ENCODE data around the gene CCNG2. TPM values are rescaled to one million over a fixed set of nuclear protein-coding genes. Genes with fewer than 3 reads are reported as not detected.

The CCNG2 gene
- total RNA-seq, 1 donor from 2014 or later: 15.4 TPM

DNA sequence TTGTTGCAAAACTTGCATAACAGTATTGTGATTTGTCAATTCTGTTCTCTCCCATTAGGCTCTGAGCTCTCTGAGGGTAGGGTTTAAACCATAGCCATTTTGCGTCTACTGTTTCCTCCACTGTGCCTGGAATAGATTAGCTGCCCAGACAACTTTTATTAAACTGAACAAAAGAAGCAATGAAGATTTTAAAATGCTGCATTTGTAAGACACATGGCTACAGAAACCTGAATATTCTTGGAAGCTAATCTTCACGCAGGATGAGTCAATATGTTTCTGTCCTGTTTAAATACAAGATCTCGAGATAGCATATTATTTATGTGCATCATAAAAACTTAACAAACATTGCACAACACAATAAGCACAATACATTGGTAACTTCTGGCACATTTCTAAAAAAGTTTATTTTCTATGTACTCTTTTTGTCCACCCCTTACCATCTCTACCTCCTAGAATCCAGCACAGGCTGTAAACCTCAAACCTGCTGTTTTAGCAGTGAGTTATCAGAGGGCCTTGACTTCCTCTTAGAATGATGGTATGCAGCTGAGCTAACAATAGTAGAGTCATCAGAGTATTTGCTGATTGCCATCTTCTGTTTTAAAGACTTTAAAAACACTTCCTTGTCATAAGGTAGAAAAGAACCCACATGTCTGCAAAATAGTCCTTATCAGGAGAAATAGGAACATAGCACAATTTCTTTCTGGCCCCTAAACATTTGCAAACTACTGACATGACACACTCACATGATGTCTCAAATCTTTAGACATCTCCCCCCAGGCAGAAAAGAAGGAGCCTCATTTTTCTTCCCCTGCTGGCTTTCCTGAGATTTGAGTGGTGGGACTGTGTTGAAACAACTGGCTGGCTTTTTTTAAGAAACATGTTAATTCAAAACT, 10.6 kb upstream of the CCNG2 start:
- peak in 1 of 2 donors; percentile 45 for DNase-seq (ENCODE audit: low read depth in 2 of 2)

DNA sequence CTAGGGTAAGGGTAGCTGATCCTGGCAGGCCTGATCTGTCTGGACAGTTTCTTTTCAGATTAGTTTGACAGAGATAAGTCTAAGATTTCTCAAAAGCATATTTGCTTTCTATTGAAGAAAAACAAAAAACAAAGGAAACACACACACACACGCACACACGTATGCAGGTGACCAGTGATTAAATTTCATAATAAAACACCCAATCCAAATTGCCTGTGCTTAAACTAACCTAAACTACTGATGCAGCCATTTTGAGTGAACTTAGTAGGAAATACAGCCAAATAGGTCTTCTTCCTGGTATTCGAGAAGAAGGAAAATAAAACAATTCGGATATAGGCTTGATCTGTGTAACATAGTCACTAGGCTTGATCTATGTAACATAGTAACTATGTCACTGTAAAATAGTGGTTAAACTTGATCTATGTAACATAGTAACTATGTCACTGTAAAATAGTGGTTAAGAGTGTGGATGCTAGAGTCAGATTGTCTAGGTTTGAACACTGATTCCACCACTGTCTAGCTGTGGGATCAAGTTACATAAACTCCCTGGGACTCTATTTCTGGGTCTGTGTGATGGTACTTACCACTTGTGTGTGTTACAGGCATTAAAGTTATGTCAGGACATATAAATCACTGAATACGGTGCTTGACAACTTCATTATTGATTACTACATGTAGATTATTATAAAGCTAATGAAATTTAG, 9.8 kb upstream of the CCNG2 start:
- no peak for DNase-seq (ENCODE audit: low read depth in 2 of 2)

DNA sequence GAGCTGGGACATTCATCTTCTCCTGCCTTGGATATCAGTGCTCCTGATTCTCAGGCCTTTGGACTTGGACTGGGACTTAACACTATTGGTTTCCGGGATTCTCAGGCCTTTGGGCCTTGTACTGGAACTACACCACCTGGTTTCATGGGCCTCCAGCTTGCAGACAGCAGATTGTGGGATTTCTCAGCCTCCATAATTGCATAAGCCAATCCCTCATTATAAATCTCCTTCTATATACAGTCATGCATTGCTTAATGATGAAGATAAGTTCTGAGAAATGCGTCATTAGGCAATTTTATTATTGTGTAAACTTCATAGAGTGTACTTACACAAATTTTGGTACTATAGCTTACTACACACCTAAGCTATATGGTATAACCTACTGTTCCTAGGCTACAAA, 8.9 kb upstream of the CCNG2 start:
- no peak for DNase-seq (ENCODE audit: low read depth in 2 of 2)

DNA sequence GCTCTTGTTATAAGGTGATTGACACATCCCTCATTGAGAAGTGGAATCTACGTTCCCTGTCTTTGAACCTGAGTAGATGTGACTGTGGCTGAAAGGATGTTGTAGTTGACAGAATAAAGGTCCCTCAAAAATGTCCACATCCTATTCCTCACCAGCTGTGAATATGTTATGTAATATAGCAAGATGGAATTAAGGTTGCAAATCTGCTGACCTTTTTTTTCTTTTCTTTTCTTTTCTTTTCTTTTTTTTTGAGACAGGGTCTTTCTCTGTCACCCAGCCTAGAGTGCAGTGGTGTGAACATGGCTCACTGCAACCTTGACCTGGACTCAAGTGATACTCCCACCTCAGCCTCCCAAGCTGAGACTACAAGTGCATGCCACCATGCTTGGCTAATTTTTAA, 7.2 kb upstream of the CCNG2 start:
- DNase-seq (ENCODE audit: low read depth in 2 of 2): no peak

DNA sequence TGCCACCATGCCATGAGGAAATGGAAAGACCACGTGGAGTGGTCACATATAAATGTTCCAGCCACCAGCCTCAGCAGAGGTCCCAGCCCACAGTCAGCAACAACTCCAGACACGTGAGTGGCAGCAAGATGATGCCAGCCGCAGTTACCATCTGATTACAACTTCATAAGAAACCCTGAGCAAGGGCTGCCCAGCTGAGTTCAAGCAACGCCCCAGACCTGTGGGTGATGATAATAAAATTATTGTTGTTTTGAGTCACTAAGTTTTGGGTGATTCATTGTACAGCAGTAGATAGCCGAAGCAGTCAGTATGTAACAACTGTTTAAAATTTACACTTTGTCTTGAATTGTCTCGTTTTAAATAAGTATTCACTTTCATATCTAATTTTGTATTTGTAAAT, 5.8 kb upstream of the CCNG2 start:
- DNase-seq (ENCODE audit: low read depth in 2 of 2): no peak

DNA sequence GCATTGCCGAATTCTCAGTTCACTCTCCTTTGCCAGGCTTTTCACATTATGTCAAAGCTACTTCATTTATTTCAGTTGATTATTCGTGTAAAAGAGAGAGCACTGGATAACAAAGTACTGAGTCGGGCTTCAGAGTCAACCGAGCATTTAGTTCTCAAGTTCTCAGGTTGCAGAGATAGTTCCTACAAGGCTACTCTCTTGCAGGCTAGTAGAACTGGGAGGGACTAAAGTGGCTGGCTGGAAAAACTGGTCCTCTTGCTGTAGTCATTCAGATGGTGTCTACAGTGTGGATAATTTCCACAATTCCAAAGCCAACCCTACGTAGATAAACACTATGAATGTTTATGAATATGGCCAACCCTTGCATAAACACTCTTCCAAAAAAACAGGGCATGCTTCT, 4.6 kb upstream of the CCNG2 start:
- no peak for DNase-seq (ENCODE audit: low read depth in 2 of 2)

DNA sequence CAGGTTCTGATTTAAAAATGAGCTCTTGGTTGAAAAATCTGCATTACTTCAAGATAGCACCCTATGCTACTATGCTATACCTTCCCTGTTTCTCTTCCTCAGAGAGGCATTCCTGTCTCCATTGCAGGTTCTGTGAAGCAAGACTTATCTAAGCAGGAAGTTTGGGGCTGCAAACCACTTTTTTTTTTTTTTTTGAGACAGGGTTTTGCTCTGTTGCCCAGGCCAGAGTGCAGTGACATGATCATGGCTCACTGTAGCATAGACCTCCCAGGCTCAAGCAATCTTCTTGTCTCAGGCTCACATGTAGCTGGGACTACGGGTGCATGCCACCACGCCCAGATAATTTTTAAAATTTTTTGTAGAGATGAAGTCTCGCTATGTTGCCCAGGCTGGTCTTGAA, 4.0 kb upstream of the CCNG2 start:
- DNase-seq (ENCODE audit: low read depth in 2 of 2): no peak

DNA sequence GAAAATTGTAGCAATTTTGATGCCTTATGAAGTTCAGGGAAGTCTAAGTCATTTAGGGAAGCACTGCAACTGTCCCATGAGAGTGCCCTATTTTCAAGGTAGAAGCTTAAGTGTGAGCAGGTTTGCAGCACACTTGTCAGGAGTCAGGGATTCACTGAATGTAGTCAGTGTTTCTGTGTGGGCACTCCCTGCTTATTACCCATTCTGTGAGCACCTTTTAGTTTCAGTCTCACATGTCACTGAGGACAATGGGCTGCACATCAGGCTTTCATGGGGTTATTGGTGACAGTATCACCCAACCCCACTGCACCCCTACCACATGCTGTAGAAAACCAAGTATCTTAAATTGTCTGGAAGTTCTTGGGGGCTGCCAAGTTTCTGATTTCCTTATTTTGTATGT, 2.9 kb upstream of the CCNG2 start:
- no peak for DNase-seq (ENCODE audit: low read depth in 2 of 2)

DNA sequence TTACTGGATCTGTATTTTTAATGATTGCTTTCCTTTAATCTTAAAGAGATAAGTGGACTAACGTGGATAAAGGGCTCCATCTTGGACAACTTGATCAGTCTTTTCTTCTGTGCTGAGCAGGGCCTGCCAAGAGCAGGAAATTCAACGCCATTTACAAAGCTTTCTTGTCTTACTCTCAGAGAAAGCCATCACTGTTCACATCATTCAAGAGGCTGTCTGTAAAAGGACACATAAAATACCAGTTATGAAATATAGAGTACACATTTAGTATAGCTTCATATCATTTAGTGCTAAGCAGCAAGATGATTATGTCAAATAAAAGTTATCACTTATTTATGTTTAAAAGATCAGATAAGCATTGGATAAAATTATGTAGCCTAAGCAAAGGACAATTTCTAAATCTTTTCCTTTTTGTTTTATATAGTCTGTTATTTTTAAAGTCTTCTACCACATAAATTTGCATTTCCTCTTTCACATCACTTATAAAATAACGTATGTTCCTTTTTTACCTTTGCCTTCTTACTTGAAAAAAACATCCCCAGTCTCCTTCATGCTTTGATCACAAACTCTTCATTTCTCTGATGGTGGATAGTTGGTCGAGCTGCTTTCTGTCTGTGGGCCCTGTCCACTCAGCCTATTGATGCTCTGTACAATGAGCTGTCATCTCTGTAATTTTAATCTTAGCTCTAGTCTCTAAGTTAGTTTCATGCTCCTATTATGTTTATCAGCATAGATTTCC, 2.1 kb upstream of the CCNG2 start:
- DNase-seq (ENCODE audit: low read depth in 2 of 2): no peak

DNA sequence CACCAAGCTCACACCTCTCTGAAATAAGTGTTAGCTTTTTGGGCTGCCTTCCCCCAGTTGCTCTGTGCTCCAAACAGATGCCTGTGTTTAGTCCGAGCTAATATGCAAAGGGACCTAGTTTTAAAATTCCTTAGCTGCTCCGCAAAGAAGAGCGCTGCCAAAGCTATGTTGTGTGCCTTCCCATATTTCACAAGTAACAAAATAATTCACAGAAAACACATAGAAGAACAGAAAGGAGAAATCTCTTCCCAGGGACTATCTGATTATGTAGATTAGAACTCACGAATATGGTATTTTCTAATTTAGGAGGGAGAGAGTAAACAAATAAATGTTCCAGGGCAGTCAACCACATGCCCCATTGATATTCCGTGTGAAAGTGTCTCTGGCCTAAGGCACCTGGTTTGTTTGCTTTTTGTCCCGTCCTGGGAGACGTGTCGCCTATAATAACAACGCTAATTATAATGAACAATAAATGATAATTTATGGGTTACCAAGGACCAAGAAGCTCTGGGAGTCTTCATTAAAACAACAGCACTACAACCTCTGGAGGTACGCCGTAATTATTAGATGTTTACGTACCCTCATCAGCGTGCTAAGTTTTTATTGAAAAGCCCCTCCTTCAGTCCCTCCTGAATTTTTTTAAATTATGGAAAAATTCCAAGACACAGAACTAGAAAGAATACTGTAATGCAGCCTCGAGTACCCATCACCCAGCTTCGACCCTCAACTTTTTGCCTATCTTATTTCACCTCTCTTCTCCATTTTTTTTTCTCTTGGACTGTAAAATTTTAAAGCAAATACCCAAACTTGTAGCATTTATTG, 1.2 kb upstream of the CCNG2 start:
- no peak for DNase-seq (ENCODE audit: low read depth in 2 of 2)

DNA sequence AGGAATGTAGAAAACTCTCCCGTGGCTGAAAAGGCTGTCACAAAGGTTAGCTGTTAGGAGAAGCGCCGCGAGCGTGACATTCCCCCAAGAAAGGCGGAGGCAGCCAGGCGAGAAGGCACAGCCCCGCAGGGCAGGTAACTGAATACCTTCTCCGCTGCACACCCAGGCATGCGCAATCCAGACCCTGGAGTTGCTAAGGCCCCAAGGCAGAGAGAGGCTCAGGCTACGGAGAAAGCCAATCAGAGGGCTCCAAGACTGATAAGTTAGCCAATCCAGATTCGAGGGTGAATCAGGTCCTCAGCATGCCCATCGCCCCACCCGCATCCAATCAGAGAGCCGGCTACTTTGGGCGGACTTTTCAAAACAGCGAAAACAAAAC, 485 bp upstream of the CCNG2 start:
- DNase-seq (ENCODE audit: low read depth in 2 of 2): peak; percentile 99

DNA sequence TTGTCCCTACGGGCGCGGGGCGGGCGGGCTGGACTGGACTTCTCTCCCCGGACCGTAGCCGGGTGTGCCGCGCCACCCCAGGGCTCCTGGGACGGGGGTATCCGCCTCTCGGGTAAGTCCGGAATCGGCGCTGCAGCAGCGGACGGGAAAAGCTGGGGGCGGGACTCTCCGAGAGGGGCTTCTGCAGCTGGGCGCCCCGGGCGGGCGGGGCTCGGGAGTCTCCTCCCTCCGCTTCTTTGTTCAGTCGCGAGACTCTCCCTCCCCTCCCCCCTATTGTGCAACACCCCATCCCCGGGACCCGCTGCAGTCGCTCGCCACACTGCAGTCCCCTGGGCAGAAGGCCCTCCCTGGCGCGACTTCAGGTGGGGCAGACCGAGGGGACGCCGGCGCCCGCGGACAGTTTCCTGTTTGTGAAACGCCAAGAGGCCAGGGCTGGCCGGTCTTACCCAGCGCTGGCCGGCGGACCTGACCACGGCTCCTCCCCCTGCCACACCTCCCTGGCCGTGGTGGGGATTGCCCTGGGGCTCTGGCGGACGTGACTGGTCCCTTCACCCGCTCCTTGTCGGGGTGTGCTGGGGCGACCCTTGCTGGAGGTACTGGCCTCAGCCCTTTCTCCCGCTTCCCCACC, 966 bp downstream of the CCNG2 start:
- peak; percentile 70 to 92 for DNase-seq (ENCODE audit: low read depth in 2 of 2)

DNA sequence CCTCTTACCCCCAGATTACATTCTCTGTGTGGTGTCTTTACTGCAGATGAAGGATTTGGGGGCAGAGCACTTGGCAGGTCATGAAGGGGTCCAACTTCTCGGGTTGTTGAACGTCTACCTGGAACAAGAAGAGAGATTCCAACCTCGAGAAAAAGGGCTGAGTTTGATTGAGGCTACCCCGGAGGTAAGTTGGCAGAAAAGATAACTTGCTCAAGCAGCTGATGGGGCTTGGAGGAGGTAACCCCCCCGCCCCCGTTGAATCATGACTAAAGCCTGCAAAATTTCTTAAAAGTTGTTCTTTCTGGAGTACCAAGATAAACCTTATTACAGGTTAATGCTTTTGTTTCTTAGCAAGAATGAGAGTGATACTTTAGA, 1.5 kb downstream of the CCNG2 start:
- DNase-seq (ENCODE audit: low read depth in 2 of 2): no peak

DNA sequence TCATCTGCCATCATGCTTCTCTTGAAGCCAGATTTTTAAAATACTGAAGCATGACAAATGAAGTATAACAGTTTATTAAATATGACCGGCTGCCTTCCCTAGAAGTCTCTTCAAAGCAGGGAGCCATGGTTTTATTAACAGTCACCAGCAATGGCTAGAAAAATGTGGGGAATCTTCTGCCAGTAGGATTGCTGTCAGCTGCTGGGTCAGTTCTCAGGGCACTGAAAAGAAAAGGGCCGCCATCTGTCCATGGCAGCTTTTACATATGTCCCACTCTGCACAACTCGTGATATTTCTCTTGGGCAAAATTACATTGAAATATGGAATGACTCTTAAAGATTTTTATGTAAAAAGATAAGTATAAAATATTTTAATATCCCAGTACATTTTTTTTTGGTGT, 2.8 kb downstream of the CCNG2 start:
- DNase-seq (ENCODE audit: low read depth in 2 of 2): no peak

DNA sequence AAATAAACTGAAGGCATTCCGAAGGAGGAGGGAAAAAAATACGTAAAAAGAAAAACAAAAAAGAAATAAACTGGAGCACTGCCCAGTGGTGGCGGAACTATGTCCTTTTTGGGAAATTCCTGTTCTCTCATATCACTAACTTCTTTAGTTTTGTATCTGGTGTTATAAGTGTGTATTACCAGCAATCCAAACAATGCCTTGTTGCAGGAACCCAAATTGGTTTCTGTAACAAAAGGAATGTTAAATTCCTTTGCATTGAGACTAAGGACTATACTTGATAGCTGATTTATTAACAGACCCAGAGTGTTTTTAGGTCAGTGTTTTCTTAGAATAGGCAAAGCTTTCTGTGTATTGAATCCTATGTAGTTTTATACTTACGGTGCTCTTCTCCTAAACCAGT, 6.6 kb downstream of the CCNG2 start:
- DNase-seq (ENCODE audit: low read depth in 2 of 2): no peak

DNA sequence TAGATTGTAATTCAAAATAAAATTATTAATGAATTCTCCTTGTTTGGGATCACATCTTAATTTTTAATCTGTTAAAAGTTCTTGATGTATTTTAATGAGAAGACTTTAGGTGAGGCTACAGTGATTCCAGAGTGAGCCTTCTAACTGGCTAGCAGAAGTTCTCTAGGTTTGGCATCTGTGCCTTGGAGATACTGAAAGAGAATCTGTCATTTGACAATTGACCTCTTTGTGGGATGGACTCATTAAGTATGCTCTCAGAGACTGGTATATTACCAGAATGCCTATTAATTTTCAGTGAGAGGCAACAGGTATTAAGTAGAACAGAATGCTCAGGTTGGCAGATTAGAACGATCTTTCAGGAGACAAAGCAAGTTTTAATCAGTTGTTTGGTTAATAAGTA, 10.2 kb downstream of the CCNG2 start:
- DNase-seq (ENCODE audit: low read depth in 2 of 2): no peak

DNA sequence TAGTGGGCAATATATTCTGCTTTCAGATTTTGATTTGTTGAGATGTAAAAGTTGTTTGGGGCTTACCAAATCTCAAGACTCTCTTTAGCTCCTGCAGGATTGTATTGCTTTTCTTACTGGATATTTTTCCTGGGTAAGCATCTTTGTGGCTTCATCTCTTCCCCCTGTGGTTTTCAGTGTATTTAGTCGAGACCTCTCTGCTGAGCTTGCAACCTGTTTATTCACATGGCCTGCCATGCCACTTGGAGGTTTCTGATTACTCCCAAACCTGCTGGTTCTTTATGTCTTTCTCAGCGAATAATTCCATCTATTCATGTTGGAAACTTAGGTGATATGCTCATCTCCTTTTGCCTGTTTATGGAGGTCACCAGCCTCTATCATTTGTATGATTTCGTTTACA, 10.9 kb downstream of the CCNG2 start:
- DNase-seq (ENCODE audit: low read depth in 2 of 2): no peak

DNA sequence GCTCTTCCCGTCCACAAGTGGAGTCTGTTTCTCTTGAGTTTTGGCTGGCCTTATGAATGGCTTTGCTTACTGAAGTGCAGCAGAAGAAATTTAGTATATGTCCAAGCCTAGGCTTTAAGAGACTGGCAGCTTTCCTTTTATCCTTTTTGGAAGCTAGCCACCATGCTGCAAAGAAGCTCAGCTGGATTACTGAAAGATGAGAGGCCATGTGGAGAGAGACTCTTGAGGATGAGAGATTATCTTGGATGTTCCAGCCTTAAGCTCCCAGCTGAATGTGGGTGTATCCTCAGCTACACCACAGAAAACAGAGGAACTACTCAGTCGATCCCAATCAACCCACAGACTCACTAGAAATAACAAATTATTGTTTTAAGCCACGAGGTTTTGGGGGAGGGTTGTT, 12.5 kb downstream of the CCNG2 start:
- no peak for DNase-seq (ENCODE audit: low read depth in 2 of 2)

DNA sequence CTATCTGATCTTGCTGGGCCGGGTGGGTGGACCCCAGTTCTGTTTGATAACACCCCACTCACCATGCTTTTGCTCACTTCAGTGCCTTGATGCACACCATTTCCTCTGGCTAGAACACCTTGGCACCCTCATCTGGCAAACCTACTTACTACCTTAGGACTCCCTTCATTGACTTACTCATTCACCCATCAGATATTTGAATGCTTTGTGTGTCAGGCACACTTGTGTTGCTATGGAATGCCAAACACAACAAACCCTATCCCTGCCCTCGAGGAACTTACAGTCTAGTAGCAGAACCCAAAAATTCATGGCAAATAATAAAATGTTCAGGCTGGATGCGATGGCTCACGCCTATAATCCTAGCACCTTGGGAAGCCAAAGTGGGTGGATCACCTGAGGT, 13.9 kb downstream of the CCNG2 start:
- DNase-seq (ENCODE audit: low read depth in 2 of 2): no peak

DNA sequence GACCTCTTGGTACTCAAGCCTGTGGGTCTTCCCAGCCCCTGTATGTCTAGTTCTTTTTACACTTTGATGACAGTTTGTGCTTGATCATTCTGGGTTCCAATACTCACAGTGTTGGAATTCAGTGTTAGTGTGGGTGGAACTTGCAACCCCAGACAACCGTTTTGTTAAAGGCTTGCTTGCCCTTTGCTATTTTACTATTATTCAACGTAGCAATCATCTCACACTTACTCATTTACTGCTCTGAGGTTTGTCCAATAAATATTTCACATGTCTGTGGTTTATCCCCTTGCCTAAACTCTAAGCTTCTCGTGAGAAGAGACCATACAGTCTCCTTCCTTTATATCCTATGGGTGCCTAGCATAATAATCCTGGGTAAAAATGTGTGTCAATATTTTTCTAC, 15.3 kb downstream of the CCNG2 start:
- DNase-seq (ENCODE audit: low read depth in 2 of 2): no peak

DNA sequence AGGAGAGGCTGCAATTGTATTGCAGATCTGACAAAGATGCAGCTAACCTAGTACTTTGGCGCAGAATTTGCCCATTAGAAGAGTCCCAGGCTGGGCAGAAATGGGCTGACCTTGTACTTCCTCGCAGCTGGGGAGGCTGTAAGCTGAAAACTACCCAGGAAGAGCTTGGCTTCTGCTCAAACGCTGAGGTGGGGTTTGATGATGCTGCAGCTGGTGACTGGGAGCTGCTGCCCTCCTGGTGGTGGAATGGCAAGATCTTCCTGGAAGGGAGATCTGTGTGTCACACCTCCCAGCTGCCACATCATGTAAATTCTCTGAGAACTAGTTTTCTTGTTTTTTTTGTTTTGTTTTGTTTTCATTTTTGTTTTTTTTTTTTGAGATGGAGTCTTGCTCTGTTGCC, 17.4 kb downstream of the CCNG2 start:
- no peak for DNase-seq (ENCODE audit: low read depth in 2 of 2)

Measured in dermis microvascular lymphatic vessel endothelial cell (primary cell).